ENCODE data around the gene CHRNA4. TPM values are rescaled to one million over a fixed set of nuclear protein-coding genes. Genes with fewer than 3 reads are reported as not detected.

CHRNA4 gene
- not detected in 2 replicates for total RNA-seq (ENCODE audit: low replicate concordance)

DNA sequence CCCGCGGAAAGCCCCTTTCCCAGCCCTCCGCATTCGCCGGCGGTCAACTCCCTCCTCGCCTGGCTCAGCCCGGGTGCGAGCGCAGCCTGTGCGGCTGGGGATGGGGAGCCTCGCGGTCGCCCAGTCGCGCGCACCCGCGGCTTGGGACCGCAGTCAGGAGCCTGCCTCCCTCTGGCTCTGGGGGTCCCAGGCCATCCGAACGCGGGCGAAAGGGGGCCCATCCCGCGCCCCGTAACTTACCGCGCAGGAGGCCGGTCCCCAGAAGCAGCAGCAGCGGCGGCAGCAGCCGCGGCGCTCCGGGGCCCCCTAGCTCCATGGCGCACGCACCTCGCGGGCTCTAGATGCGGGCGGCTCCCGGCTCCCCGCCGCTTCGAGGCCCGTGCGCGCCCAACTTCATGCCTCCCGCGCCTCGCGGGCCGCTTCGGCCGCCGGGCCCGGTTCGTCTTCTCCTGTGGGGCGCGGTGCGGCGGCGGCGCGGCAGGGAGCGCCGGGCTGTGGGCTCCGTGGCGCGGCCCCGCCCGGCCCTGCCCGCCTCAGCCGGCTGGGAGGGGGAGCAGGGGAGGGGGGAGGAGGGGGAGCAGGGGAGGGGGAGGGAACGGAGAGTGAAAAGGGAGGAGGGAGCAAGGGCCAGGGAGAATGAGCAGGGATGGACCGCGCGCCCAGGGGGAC lies at the start of gene CHRNA4:
Gene CHRNA4, minus strand, starts transcription at position 500 of the 669 bp plus-strand sequence. Its CDS starts 184 bp downstream, at position 316.
- H3K4me3 ChIP-seq (ENCODE audit: low read depth, low read length): no peak within 1 kb of the TSS
- no peak for DNase-seq (ENCODE audit: low read depth)
- TF ChIP-seq, protein P1, sequence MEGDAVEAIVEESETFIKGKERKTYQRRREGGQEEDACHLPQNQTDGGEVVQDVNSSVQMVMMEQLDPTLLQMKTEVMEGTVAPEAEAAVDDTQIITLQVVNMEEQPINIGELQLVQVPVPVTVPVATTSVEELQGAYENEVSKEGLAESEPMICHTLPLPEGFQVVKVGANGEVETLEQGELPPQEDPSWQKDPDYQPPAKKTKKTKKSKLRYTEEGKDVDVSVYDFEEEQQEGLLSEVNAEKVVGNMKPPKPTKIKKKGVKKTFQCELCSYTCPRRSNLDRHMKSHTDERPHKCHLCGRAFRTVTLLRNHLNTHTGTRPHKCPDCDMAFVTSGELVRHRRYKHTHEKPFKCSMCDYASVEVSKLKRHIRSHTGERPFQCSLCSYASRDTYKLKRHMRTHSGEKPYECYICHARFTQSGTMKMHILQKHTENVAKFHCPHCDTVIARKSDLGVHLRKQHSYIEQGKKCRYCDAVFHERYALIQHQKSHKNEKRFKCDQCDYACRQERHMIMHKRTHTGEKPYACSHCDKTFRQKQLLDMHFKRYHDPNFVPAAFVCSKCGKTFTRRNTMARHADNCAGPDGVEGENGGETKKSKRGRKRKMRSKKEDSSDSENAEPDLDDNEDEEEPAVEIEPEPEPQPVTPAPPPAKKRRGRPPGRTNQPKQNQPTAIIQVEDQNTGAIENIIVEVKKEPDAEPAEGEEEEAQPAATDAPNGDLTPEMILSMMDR (IDR thresholded peaks at IDR 0.05; ENCODE audit: insufficient read depth, low read length): no peak

DNA sequence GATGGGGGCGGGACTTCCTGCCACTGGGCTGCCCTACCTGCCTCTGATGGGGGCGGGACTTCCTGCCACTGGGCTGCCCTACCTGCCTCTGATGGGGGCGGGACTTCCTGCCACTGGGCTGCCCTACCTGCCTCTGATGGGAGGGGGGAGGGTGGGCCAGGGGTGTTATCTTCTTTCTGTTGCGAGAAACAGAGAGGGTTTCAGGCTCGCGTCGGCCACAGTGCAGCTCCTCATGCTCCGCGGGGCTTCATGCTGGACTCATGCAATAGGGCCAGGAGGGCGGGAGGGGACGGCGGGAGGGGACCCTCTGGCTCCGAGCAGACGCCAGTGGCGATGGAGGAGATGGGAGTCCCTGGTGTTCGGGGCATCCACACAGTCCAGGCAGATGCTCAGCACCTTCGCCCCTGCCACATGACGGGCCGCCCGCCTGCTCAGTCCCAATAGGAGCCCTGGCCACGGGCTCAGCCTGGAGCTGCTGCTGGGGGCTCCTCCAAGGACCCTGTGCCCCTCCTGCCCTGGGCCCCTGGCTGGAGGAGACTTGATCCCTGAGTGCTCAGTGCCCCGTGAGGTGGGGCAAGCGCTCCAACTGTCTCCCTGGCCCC lies 48.8 kb upstream of the CHRNA4 start:
- no peak overlapping the region for H3K4me3 ChIP-seq (ENCODE audit: low read depth, low read length)
- no peak for DNase-seq (ENCODE audit: low read depth)
- TF ChIP-seq, protein P1 (IDR thresholded peaks at IDR 0.05; ENCODE audit: insufficient read depth, low read length): no peak

DNA sequence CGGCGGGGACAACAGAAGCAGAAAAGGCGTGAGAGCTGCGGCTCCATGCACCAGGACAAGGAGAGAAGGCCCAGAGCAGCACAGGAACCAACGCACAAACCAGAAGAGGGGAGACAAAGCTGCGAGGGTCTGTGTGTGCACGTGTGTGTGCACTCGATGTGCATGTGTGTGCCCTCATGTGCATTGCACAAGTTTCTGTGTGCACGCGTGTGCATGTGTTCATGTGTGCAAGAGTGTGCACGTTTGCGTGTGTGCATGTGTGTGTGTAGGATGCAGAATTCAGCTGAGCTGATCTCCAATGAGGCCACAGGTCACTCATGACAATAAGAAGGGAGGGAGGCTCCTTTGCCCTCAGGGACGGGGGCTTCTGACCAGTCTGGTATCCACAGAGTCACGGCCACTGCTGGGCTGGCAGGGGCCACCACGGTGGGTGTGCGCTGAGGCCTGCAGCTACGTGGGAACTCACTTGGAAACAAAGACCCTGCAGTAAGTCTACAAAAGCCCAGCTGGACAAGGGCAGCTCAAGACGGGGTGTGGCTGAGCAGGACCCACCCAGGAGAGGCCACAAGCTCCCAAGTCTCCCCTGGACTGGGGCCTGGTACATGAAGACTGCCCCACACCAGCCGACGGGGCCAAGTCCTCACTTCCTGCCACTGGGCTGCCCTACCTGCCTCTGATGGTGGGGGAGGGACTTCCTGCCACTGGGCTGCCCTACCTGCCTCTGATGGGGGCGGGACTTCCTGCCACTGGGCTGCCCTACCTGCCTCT lies 48.1 kb upstream of the CHRNA4 start:
- DNase-seq (ENCODE audit: low read depth): no peak
- TF ChIP-seq, protein P1 (IDR thresholded peaks at IDR 0.05; ENCODE audit: insufficient read depth, low read length): no peak

DNA sequence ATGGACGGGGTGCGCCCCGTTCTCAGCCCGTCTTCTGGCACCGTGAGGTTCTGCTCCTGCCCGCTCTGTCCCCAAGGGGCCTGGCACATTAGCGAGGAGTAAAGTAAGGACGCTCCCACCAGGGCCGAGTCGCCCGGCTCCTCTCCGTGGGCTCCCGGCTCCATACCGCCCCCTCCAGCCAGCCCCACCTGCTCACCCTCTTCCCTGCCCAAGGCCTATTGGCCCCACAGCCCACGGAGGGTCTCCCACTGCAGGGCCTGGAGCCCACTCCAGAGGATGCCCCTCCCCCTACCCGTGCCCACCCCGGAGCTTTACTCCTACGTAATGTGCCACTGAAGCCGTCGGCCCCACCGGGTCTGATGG lies 47.5 kb upstream of the CHRNA4 start:
- DNase-seq (ENCODE audit: low read depth): no peak
- H3K4me3 ChIP-seq (ENCODE audit: low read depth, low read length): no peak overlapping the region
- TF ChIP-seq, protein P1 (IDR thresholded peaks at IDR 0.05; ENCODE audit: insufficient read depth, low read length): no peak

More for the DNA sequence above, 48.1 kb upstream of the CHRNA4 start:
- H3K4me3 ChIP-seq (ENCODE audit: low read depth, low read length): no peak overlapping the region

DNA sequence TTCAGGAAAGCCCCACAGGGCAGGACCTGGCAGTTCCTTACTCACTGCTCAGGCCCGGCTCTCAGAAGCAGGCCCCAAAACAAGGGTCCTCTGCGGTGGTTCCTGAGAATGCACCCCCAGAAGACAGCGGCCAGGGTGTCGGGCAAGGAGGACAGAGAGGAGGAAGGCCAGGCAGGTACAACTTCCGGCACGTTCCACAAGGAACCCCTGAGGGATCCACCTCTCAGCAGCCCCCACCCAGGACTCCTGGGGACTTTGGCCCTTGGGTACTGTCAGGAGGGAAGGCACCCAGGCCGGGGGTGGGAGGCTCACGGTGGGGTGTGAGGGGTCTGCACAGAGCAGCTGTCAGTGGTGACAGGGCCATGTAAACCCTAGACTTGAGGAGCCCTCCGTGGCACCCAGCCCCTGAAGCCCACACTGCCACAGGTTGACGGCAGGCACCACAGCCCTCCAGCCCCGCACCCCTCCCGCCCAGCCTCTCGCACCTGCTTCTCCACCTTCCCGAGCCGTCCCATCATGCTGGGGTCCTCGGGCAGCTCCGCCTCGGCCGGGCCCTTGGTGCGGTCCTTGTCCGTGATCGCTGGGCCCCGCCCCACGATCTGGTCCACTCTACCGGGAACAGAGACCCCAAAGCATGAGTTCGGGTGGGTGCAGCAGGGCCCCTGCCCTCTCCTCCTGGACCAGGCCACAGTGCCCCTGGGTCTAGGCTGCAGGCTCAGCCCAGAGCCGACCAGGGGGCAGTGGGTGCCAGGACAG lies 47.0 kb upstream of the CHRNA4 start:
- no peak overlapping the region for H3K4me3 ChIP-seq (ENCODE audit: low read depth, low read length)
- DNase-seq (ENCODE audit: low read depth): no peak
- TF ChIP-seq, protein P1 (IDR thresholded peaks at IDR 0.05; ENCODE audit: insufficient read depth, low read length): no peak

DNA sequence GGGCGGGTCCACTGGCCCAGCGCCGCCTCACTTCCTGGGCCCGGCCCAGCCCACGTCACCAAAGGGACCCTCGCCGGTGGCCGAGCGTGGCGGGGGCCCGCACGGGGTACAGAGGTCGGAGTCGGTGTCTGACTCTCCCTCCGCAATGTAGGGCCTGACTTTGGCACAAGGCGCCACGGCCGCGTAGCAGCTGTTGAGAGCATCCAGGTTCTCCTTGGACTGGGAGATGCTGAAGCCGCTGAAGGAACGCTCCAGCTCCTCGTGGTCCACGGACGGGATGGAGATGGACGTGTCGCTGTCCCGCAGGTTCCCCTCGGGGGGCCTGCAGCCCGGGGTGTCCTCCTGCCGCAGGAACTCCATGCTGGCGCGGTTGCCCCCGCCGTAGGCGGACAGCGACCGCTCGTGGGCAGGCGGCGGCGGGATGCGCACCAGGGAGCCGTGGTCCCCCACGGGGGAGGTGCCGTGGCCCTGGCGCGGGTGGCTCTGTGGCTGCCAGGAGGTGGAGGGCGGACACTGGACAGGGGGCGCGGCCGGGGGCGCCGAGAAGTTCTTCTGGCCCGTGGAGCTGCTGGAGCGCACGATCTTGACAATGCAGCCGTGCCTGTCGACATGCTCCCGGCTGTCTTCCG lies 45.6 kb upstream of the CHRNA4 start:
- no peak for DNase-seq (ENCODE audit: low read depth)
- TF ChIP-seq, protein P1 (IDR thresholded peaks at IDR 0.05; ENCODE audit: insufficient read depth, low read length): no peak
- H3K4me3 ChIP-seq (ENCODE audit: low read depth, low read length): no peak overlapping the region
